ENCODE measurements around the gene HOXC10. TPM values are rescaled to one million over a fixed set of nuclear protein-coding genes. Genes with fewer than 3 reads are reported as not detected.

HOXC10 gene
- total RNA-seq, 1 experiment from 2014 or later, result 3.8 TPM

- BruUV-seq (replicated peaks), result no TSS peak
These were observed 32.6 kb upstream of the HOXC10 start for GRCh38 chr12:53952335-53952694.

More at GRCh38 chr12:53952335-53952694, 32.6 kb upstream of the HOXC10 start:
- H3K36me3 ChIP-seq (ENCODE audit: control insufficient read depth in 1 of 2, insufficient read depth in 2 of 2, low read length in 2 of 2), result no peaks in the 10 kb centered on the region
- no peak overlapping the region for H3K9ac ChIP-seq (ENCODE audit: low read length)
- RAD21 ChIA-PET (ENCODE audit: low non-redundant PET in 1 of 2, low total read pairs in 2 of 2, uncharacterized antibody in 2 of 2, unreplicated experiment in 2 of 2), result no interaction called here
- peak overlapping the region; percentile 99 for H2AFZ ChIP-seq (ENCODE audit: low read depth, low read length, poor library complexity, severe bottlenecking)
- intact Hi-C loops (cut with micrococcal nuclease), result no loop called here
- TF ChIP-seq ELF1 (IDR thresholded peaks at IDR 0.05; ENCODE audit: borderline replicate concordance, low read depth) (no peak), CEBPB (IDR thresholded peaks at IDR 0.05; ENCODE audit: low read depth) (no peak), RAD21 (IDR thresholded peaks at IDR 0.05; ENCODE audit: low read depth) (no peak), ZFX (IDR thresholded peaks at IDR 0.05) (no peak), EGR1 (IDR thresholded peaks at IDR 0.05; ENCODE audit: low read depth) (no peak), FOSL1 (IDR thresholded peaks at IDR 0.05; ENCODE audit: low read depth) (no peak), JUND (IDR thresholded peaks at IDR 0.05) (no peak)
- TF ChIP-seq, protein P1, sequence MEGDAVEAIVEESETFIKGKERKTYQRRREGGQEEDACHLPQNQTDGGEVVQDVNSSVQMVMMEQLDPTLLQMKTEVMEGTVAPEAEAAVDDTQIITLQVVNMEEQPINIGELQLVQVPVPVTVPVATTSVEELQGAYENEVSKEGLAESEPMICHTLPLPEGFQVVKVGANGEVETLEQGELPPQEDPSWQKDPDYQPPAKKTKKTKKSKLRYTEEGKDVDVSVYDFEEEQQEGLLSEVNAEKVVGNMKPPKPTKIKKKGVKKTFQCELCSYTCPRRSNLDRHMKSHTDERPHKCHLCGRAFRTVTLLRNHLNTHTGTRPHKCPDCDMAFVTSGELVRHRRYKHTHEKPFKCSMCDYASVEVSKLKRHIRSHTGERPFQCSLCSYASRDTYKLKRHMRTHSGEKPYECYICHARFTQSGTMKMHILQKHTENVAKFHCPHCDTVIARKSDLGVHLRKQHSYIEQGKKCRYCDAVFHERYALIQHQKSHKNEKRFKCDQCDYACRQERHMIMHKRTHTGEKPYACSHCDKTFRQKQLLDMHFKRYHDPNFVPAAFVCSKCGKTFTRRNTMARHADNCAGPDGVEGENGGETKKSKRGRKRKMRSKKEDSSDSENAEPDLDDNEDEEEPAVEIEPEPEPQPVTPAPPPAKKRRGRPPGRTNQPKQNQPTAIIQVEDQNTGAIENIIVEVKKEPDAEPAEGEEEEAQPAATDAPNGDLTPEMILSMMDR (IDR thresholded peaks at IDR 0.05 in 2 of 3, conservative IDR thresholded peaks at IDR 0.05 in 1 of 3; ENCODE audit: borderline replicate concordance in 1 of 3, insufficient read depth in 1 of 3, low read depth in 2 of 3, low read length in 2 of 3), result no peak
- ATAC-seq (no peak), DNase-seq (ENCODE audit: low read depth, low spot score) (no peak)
- peak overlapping the region; percentile 82; the same call in 1 of the 2 replicates for H3K4me2 ChIP-seq (ENCODE audit: low read length)
- no peaks in the 10 kb centered on the region for H3K9me2 ChIP-seq (ENCODE audit: insufficient read depth)
- CTCF ChIA-PET, result interaction anchor here (0.7 kb wide), 1 partner anchor 250 kb away, joined by 3 read pairs; no protein-coding TSS in a partner anchor
- H4K20me1 ChIP-seq (ENCODE audit: insufficient read depth), result no peaks in the 10 kb centered on the region
- H3K27ac ChIP-seq (ENCODE audit: low read depth, low read length), result no peak overlapping the region
- POLR2A ChIA-PET, result no interaction called here
- H3K9me3 ChIP-seq (ENCODE audit: control insufficient read depth in 1 of 2, insufficient read depth in 1 of 2, low read depth in 1 of 2, low read length in 2 of 2), result no peaks in the 10 kb centered on the region
- H3K4me1 ChIP-seq (ENCODE audit: control insufficient read depth in 1 of 2, insufficient read depth in 2 of 2, low read length in 2 of 2), result peaks cover 12 to 15% of the 10 kb centered on the region in 2 experiments
- H3K4me3 ChIP-seq (replicated peaks in 1 of 2; ENCODE audit: low read depth in 1 of 2, low read length in 2 of 2), result no peak overlapping the region
- no peaks in the 10 kb centered on the region for H3K79me2 ChIP-seq (ENCODE audit: insufficient read depth, low read length)
- no peaks in the 10 kb centered on the region for H3K27me3 ChIP-seq (ENCODE audit: insufficient read depth, low read length)
